Transverse colon (tissue), 4 donors: ENCODE data around the gene P2RY12.
A peak's percentile ranks its signal among the peaks of the same experiment; 100 is the strongest.

Experiments used
- CTCF ChIP-seq, 5 experiments: fragments of 200-600 bp in 3 of 5; fragments of 450-650 bp in 2 of 5; sonication (generic) in 3 of 5; IDR thresholded peaks; 1 replicate in 2 of 5; 2 replicates in 3 of 5; pipeline ENCODE4 v1.5.1; 2016 to 2017; ENCODE audit warnings: antibody characterized with exemption in 5 of 5, inconsistent platforms in 3 of 5, mild to moderate bottlenecking in 2 of 5, moderate library complexity in 1 of 5
- EP300 ChIP-seq: sonication (generic); formaldehyde crosslinking; IDR thresholded peaks from one replicate; pipeline ENCODE4 v1.6.1; 2017; ENCODE audit warnings: antibody characterized with exemption, low read depth
- POLR2A ChIP-seq: fragments of 450-650 bp; IDR thresholded peaks from one replicate; pipeline ENCODE4 v1.6.1; 2016; ENCODE audit warnings: antibody characterized with exemption, mild to moderate bottlenecking, moderate library complexity
- POLR2AphosphoS5 ChIP-seq, 3 donors: sonication (generic); formaldehyde crosslinking; IDR thresholded peaks; one replicate each; pipeline ENCODE4 v1.6.1; 2016; ENCODE audit warnings: antibody characterized with exemption in 3 of 3

- TF ChIP-seq CTCF (IDR thresholded peaks at IDR 0.05): peak in 2 of 5 experiments; percentile 9 to 16
- TF ChIP-seq POLR2A: no peak
- no peak for TF ChIP-seq POLR2AphosphoS5 (IDR thresholded peaks at IDR 0.05)
- no peak for TF ChIP-seq EP300
Observed at GRCh38 chr3:151290673-151291072, 93.9 kb downstream of the P2RY12 start.
